ENCODE measurements around the gene CIZ1. TPM values are rescaled to one million over a fixed set of nuclear protein-coding genes. Genes with fewer than 3 reads are reported as not detected.

The CIZ1 gene
- total and polyA plus RNA-seq, 9 of the 15 experiments (the other 6 are each of a cell fraction or from before 2014, with no cell fraction given) = 6.6 to 329 (median 87.8) TPM

DNA sequence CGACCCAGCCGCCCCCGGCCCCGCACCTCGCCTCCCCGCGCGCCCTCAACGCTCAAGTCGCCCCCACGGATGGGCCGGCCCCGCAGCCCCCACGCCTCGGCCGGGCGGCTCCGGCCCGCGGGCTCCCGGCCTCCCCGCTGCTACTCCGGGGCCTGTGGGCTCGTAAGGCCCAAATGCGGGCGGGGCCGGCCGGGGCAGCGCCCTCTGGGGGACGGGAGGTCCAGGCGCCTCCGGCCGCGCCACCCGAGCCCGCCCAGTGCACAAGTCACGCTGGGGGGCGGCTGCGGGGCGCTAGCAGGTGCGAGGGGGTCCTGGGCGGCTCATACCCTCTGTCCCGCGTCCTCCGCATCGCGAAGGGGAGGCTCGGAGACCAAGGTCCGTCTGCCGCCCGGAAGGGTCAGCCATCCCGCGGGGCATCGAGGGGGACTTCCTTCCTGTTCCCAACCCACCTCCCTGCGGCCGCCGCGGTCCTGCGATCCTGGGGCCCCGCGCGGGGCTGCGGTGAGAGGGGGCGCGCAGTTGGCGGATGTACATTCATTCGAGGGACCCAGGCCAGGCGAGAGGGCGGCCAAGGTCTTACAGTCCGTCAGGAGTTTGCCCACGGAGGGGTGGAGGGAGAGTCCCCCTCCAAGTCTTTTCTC, at the start of gene CIZ1 (continued):
- no peak for TF ChIP-seq EWSR1 (IDR thresholded peaks at IDR 0.05; ENCODE audit: borderline replicate concordance, low read depth, partially characterized antibody)
- TF ChIP-seq TCF7 (IDR thresholded peaks at IDR 0.05; ENCODE audit: borderline replicate concordance) = no peak
- no peak for TF ChIP-seq ZNF764 (CRISPR knock-in tag; IDR thresholded peaks at IDR 0.05; ENCODE audit: low read depth)
- TF ChIP-seq, protein P1, sequence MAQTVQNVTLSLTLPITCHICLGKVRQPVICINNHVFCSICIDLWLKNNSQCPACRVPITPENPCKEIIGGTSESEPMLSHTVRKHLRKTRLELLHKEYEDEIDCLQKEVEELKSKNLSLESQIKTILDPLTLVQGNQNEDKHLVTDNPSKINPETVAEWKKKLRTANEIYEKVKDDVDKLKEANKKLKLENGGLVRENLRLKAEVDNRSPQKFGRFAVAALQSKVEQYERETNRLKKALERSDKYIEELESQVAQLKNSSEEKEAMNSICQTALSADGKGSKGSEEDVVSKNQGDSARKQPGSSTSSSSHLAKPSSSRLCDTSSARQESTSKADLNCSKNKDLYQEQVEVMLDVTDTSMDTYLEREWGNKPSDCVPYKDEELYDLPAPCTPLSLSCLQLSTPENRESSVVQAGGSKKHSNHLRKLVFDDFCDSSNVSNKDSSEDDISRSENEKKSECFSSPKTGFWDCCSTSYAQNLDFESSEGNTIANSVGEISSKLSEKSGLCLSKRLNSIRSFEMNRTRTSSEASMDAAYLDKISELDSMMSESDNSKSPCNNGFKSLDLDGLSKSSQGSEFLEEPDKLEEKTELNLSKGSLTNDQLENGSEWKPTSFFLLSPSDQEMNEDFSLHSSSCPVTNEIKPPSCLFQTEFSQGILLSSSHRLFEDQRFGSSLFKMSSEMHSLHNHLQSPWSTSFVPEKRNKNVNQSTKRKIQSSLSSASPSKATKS (CRISPR knock-in tag; IDR thresholded peaks at IDR 0.05) = no peak
- TF ChIP-seq ZNF695 (CRISPR knock-in tag; IDR thresholded peaks at IDR 0.05) = no peak
- TF ChIP-seq, protein P2, sequence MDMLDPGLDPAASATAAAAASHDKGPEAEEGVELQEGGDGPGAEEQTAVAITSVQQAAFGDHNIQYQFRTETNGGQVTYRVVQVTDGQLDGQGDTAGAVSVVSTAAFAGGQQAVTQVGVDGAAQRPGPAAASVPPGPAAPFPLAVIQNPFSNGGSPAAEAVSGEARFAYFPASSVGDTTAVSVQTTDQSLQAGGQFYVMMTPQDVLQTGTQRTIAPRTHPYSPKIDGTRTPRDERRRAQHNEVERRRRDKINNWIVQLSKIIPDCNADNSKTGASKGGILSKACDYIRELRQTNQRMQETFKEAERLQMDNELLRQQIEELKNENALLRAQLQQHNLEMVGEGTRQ (CRISPR knock-in tag; IDR thresholded peaks at IDR 0.05) = no peak
- no peak for TF ChIP-seq TARDBP (IDR thresholded peaks at IDR 0.05)
- TF ChIP-seq, protein P3, sequence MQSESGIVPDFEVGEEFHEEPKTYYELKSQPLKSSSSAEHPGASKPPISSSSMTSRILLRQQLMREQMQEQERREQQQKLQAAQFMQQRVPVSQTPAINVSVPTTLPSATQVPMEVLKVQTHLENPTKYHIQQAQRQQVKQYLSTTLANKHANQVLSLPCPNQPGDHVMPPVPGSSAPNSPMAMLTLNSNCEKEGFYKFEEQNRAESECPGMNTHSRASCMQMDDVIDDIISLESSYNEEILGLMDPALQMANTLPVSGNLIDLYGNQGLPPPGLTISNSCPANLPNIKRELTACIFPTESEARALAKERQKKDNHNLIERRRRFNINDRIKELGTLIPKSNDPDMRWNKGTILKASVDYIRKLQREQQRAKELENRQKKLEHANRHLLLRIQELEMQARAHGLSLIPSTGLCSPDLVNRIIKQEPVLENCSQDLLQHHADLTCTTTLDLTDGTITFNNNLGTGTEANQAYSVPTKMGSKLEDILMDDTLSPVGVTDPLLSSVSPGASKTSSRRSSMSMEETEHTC (IDR thresholded peaks at IDR 0.05) = no peak
- TF ChIP-seq, protein P4, sequence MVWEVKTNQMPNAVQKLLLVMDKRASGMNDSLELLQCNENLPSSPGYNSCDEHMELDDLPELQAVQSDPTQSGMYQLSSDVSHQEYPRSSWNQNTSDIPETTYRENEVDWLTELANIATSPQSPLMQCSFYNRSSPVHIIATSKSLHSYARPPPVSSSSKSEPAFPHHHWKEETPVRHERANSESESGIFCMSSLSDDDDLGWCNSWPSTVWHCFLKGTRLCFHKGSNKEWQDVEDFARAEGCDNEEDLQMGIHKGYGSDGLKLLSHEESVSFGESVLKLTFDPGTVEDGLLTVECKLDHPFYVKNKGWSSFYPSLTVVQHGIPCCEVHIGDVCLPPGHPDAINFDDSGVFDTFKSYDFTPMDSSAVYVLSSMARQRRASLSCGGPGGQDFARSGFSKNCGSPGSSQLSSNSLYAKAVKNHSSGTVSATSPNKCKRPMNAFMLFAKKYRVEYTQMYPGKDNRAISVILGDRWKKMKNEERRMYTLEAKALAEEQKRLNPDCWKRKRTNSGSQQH (CRISPR knock-in tag; IDR thresholded peaks at IDR 0.05) = peak; percentile 61; the same call in 1 of the 2 replicates
- TF ChIP-seq, protein P5, sequence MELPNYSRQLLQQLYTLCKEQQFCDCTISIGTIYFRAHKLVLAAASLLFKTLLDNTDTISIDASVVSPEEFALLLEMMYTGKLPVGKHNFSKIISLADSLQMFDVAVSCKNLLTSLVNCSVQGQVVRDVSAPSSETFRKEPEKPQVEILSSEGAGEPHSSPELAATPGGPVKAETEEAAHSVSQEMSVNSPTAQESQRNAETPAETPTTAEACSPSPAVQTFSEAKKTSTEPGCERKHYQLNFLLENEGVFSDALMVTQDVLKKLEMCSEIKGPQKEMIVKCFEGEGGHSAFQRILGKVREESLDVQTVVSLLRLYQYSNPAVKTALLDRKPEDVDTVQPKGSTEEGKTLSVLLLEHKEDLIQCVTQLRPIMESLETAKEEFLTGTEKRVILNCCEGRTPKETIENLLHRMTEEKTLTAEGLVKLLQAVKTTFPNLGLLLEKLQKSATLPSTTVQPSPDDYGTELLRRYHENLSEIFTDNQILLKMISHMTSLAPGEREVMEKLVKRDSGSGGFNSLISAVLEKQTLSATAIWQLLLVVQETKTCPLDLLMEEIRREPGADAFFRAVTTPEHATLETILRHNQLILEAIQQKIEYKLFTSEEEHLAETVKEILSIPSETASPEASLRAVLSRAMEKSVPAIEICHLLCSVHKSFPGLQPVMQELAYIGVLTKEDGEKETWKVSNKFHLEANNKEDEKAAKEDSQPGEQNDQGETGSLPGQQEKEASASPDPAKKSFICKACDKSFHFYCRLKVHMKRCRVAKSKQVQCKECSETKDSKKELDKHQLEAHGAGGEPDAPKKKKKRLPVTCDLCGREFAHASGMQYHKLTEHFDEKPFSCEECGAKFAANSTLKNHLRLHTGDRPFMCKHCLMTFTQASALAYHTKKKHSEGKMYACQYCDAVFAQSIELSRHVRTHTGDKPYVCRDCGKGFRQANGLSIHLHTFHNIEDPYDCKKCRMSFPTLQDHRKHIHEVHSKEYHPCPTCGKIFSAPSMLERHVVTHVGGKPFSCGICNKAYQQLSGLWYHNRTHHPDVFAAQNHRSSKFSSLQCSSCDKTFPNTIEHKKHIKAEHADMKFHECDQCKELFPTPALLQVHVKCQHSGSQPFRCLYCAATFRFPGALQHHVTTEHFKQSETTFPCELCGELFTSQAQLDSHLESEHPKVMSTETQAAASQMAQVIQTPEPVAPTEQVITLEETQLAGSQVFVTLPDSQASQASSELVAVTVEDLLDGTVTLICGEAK (IDR thresholded peaks at IDR 0.05) = no peak
- TF ChIP-seq, protein P5 (CRISPR knock-in tag; IDR thresholded peaks at IDR 0.05) = no peak

Measured in K562 (cell line).